Activated naive CD4-positive, alpha-beta T cell treated with anti-CD3 and anti-CD28 coated beads, Interleukin-2, amount 10 ng/mL, durations not matched to agents 7 days and 5 days (primary cell): ENCODE data around the gene FHIT.
"Not testable (repeated sequence)": the region's sequence is repeated elsewhere in the genome, so short reads cannot be mapped to it uniquely, and the experiment has no call there.

ENCODE experiments used
- CTCF ChIA-PET: fragments of 350-600 bp; sonication (Branson Sonifier 250); formaldehyde crosslinking; loops from one replicate; lab custom pipeline; 2021; ENCODE audit warnings: antibody characterized with exemption; lab: Charles Lee
- DNase-seq: peaks from one replicate; pipeline ENCODE4 v3.0.0-alpha.2; 2020
- H3K27ac Mint-ChIP-seq: one replicate; pipeline ENCODE4 v1.8.0; 2021; ENCODE audit warnings: mild to moderate bottlenecking, moderate library complexity, mixed read lengths
- H3K27me3 Mint-ChIP-seq: one replicate; pipeline ENCODE4 v1.8.0; 2021; ENCODE audit warnings: mild to moderate bottlenecking, mixed read lengths
- H3K36me3 Mint-ChIP-seq: one replicate; pipeline ENCODE4 v1.8.0; 2021; ENCODE audit warnings: mixed read lengths
- H3K4me1 Mint-ChIP-seq: one replicate; pipeline ENCODE4 v1.8.0; 2021; ENCODE audit warnings: mixed read lengths
- H3K4me3 Mint-ChIP-seq: one replicate; pipeline ENCODE4 v1.8.0; 2021; ENCODE audit warnings: mild to moderate bottlenecking, moderate library complexity, mixed read lengths
- H3K9me3 Mint-ChIP-seq: one replicate; pipeline ENCODE4 v1.8.0; 2021; ENCODE audit warnings: mixed read lengths

The FHIT gene

DNA sequence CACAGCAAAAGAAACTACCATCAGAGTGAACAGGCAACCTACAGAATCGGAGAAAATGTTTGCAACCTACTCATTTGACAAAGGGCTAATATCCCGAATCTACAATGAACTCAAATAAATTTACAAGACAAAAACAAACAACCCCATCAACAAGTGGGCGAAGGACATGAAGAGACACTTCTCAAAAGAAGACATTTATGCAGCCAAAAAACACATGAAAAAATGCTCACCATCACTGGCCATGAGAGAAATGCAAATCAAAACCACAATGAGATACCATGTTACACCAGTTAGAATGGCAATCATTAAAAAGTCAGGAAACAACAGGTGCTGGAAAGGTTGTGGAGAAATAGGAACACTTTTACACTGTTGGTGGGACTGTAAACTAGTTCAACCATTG, 35.1 kb downstream of the FHIT start:
- DNase-seq, H3K27me3 Mint-ChIP-seq, H3K9me3 Mint-ChIP-seq, H3K27ac Mint-ChIP-seq, H3K4me3 Mint-ChIP-seq, CTCF ChIA-PET, H3K36me3 Mint-ChIP-seq, H3K4me1 Mint-ChIP-seq: not testable (repeated sequence)

DNA sequence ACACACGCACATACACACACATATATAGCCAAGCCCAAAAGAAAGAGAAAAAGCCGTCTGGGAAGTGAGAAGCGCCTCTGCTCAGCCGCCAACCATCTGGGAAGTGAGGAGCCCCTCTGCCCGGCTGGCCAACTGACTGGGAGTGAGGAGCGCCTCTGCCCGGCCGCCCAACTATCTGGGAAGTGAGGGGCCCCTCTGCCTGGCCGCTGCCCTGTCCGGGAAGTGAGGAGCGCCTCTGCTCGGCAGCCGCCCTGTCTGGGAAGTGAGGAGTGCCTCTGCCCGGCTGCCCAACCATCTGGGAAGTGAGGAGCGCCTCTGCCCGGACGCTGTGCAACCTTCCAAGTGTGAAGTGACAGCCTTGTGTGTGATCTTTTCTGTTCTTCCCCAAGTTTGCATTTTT, 49.2 kb downstream of the FHIT start:
- Mint-ChIP-seq H3K27me3 (no peaks in the 10 kb centered on the region), H3K27ac (no peak overlapping the region), H3K4me3 (no peak overlapping the region), H3K9me3 (no peaks in the 10 kb centered on the region), H3K36me3 (no peaks in the 10 kb centered on the region), H3K4me1 (no peaks in the 10 kb centered on the region)
- no peak for DNase-seq
- CTCF ChIA-PET, result no interaction called here

GRCh38 chr3:61201071-61201470, 50.2 kb downstream of the FHIT start:
- DNase-seq, result no peak
- H3K4me3 Mint-ChIP-seq, result no peak overlapping the region
- no peaks in the 10 kb centered on the region for H3K9me3 Mint-ChIP-seq
- no peak overlapping the region for H3K27ac Mint-ChIP-seq
- no peaks in the 10 kb centered on the region for H3K4me1 Mint-ChIP-seq
- no peaks in the 10 kb centered on the region for H3K36me3 Mint-ChIP-seq
- CTCF ChIA-PET, result no interaction called here
- H3K27me3 Mint-ChIP-seq, result no peaks in the 10 kb centered on the region

GRCh38 chr3:61200270-61200669, 51.0 kb downstream of the FHIT start:
- H3K9me3 Mint-ChIP-seq, result no peaks in the 10 kb centered on the region
- no peak for DNase-seq
- CTCF ChIA-PET, result no interaction called here
- H3K4me1 Mint-ChIP-seq, result no peaks in the 10 kb centered on the region
- H3K36me3 Mint-ChIP-seq, result no peaks in the 10 kb centered on the region
- H3K27ac Mint-ChIP-seq, result no peak overlapping the region
- no peaks in the 10 kb centered on the region for H3K27me3 Mint-ChIP-seq
- H3K4me3 Mint-ChIP-seq, result no peak overlapping the region

GRCh38 chr3:61199843-61200242, 51.4 kb downstream of the FHIT start:
- H3K27ac Mint-ChIP-seq, result no peak overlapping the region
- H3K4me3 Mint-ChIP-seq, result no peak overlapping the region
- no peaks in the 10 kb centered on the region for H3K27me3 Mint-ChIP-seq
- H3K36me3 Mint-ChIP-seq, result no peaks in the 10 kb centered on the region
- DNase-seq, result no peak
- CTCF ChIA-PET, result no interaction called here
- H3K4me1 Mint-ChIP-seq, result no peaks in the 10 kb centered on the region
- H3K9me3 Mint-ChIP-seq, result no peaks in the 10 kb centered on the region

DNA sequence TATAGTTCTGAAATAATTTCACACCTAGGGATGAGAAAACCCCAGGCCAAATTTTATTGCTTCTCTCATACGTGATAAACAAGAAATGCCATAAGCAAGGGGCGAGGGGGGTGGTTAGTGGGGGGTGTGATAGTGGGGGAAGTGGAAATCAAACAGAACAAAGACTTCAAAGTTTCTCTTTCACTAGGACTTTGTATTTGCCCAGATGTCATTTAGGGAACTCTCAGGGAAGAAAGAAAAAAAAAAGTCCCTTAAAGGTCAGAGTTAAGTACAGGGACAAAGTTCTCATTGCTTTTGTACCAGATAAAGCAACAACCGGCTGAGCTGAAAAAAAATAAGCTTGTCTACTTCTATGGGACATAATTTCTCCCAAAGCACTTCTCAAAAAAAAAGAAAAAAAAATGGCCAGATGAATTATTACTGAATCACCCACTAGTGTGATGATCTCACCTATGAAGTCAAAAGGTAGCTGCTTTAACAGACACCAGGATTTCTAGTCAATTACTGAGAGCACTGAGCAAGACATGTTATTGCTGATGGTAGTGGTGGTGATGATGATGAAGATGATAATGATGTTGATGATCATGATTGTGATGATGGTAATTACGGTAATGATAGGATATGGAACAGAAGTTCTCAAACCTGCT, 56.2 kb downstream of the FHIT start:
- H3K27ac Mint-ChIP-seq, result no peak overlapping the region
- H3K27me3 Mint-ChIP-seq, result no peaks in the 10 kb centered on the region
- no peak for DNase-seq
- H3K9me3 Mint-ChIP-seq, result no peaks in the 10 kb centered on the region
- no peak overlapping the region for H3K4me3 Mint-ChIP-seq
- CTCF ChIA-PET, result no interaction called here
- no peaks in the 10 kb centered on the region for H3K36me3 Mint-ChIP-seq
- no peaks in the 10 kb centered on the region for H3K4me1 Mint-ChIP-seq

GRCh38 chr3:61192222-61192621, 59.0 kb downstream of the FHIT start:
- H3K27ac Mint-ChIP-seq, result no peak overlapping the region
- no peak overlapping the region for H3K4me3 Mint-ChIP-seq
- no peaks in the 10 kb centered on the region for H3K4me1 Mint-ChIP-seq
- no peaks in the 10 kb centered on the region for H3K27me3 Mint-ChIP-seq
- H3K36me3 Mint-ChIP-seq, result no peaks in the 10 kb centered on the region
- no peak for DNase-seq
- CTCF ChIA-PET, result no interaction called here
- no peaks in the 10 kb centered on the region for H3K9me3 Mint-ChIP-seq

DNA sequence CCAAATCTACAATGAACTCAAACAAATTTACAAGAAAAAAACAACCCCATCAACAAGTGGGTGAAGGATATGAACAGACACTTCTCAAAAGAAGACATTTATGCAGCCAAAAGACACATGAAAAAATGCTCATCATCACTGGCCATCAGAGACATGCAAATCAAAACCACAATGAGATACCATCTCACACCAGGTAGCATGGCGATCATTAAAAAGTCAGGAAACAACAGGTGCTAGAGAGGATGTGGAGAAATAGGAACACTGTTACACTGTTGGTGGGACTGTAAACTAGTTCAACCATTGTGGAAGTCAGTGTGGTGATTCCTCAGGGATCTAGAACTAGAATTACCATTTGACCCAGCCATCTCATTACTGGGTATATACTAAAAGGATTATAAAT, 61.0 kb downstream of the FHIT start:
- H3K27ac Mint-ChIP-seq, H3K27me3 Mint-ChIP-seq, H3K4me1 Mint-ChIP-seq, H3K4me3 Mint-ChIP-seq, DNase-seq, H3K9me3 Mint-ChIP-seq, CTCF ChIA-PET, H3K36me3 Mint-ChIP-seq: not testable (repeated sequence)

DNA sequence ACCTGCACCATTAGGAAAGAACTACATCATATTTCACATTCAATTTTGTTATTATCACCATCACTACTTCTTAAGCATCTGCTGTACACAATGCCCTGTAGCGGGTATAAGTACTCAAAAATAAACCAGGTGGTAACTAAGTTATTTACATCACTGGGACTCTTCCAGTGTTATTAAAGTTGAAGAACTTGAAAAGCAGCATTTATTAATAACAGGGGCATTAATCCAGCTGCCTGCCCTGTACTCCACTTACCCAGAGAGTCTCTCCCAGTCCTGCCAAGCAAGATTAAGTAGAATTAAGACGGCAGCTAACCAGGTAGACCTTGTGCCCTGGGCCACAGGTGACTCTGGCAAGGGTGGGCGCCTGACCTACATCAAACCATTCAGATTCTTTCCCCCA, 65.2 kb downstream of the FHIT start:
- Mint-ChIP-seq H3K4me1 (no peaks in the 10 kb centered on the region), H3K27me3 (no peaks in the 10 kb centered on the region), H3K27ac (no peak overlapping the region), H3K4me3 (no peak overlapping the region), H3K9me3 (no peaks in the 10 kb centered on the region), H3K36me3 (no peaks in the 10 kb centered on the region)
- no peak for DNase-seq
- CTCF ChIA-PET, result no interaction called here

- Mint-ChIP-seq H3K27ac (no peak overlapping the region), H3K27me3 (no peaks in the 10 kb centered on the region), H3K4me1 (no peaks in the 10 kb centered on the region), H3K9me3 (no peaks in the 10 kb centered on the region), H3K4me3 (no peak overlapping the region), H3K36me3 (no peaks in the 10 kb centered on the region)
- DNase-seq, result no peak
- CTCF ChIA-PET, result no interaction called here
Observed at GRCh38 chr3:61184956-61185355, 66.3 kb downstream of the FHIT start.

DNA sequence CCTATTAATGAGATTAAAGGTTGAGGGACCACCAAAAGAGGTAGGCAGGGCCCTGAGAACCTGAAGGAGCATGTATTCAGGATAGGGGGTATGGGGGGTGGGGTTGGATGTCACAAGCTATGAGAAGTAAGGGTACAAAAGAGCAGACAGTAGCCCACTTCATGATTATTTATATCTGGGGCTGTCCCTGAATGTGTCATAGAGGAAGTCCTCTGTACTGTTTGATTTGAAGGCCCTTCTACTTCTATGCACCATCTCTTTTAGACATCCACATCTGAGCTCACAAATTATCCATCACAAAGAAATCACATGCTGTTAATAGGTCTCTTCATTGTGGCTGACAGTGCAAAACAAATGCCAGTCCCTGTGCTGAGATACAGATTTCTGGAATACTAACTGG, 68.6 kb downstream of the FHIT start:
- DNase-seq, result no peak
- Mint-ChIP-seq H3K36me3 (no peaks in the 10 kb centered on the region), H3K4me1 (no peaks in the 10 kb centered on the region), H3K27me3 (no peaks in the 10 kb centered on the region), H3K9me3 (no peaks in the 10 kb centered on the region), H3K4me3 (no peak overlapping the region), H3K27ac (no peak overlapping the region)
- CTCF ChIA-PET, result no interaction called here

GRCh38 chr3:61181874-61182273, 69.4 kb downstream of the FHIT start:
- Mint-ChIP-seq H3K36me3 (no peaks in the 10 kb centered on the region), H3K27me3 (no peaks in the 10 kb centered on the region), H3K9me3 (no peaks in the 10 kb centered on the region), H3K4me1 (no peaks in the 10 kb centered on the region), H3K4me3 (no peak overlapping the region), H3K27ac (no peak overlapping the region)
- CTCF ChIA-PET, result interaction anchor here (0.6 kb wide), 1 partner anchor 1742 kb away, joined by 3 read pairs; no protein-coding TSS in a partner anchor
- no peak for DNase-seq

- no peaks in the 10 kb centered on the region for H3K4me1 Mint-ChIP-seq
- no peak for DNase-seq
- no peak overlapping the region for H3K27ac Mint-ChIP-seq
- no peak overlapping the region for H3K4me3 Mint-ChIP-seq
- no peaks in the 10 kb centered on the region for H3K36me3 Mint-ChIP-seq
- CTCF ChIA-PET, result no interaction called here
- H3K27me3 Mint-ChIP-seq, result no peaks in the 10 kb centered on the region
- H3K9me3 Mint-ChIP-seq, result no peaks in the 10 kb centered on the region
Observed at GRCh38 chr3:61180206-61180605, 71.0 kb downstream of the FHIT start.

DNA sequence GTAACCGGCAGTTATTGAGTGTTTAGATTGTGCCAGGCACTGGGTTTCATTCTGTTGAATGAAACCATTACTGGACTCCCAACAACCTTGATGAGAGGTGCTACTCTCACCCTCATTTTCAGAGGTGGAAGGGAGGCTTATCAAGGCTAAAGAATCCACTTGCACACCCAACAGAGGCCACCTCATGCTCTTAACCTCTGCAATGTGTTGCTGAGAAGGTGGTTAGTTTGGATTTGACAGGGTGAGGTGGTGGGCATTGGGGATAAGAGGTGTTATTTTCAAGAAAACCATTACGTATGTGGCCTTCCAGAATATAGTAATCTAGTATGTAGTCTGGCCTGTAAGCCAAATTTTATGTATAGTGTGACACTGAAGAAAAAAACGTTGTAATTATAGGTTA, 73.1 kb downstream of the FHIT start:
- H3K4me3 Mint-ChIP-seq, result no peak overlapping the region
- H3K4me1 Mint-ChIP-seq, result no peaks in the 10 kb centered on the region
- DNase-seq, result no peak
- H3K27me3 Mint-ChIP-seq, result no peaks in the 10 kb centered on the region
- H3K9me3 Mint-ChIP-seq, result no peaks in the 10 kb centered on the region
- H3K27ac Mint-ChIP-seq, result no peak overlapping the region
- CTCF ChIA-PET, result no interaction called here
- H3K36me3 Mint-ChIP-seq, result no peaks in the 10 kb centered on the region

GRCh38 chr3:61177450-61177849, 73.8 kb downstream of the FHIT start:
- Mint-ChIP-seq H3K36me3 (no peaks in the 10 kb centered on the region), H3K27me3 (no peaks in the 10 kb centered on the region), H3K4me1 (no peaks in the 10 kb centered on the region), H3K4me3 (no peak overlapping the region), H3K9me3 (no peaks in the 10 kb centered on the region), H3K27ac (no peak overlapping the region)
- CTCF ChIA-PET, result no interaction called here
- DNase-seq, result no peak

DNA sequence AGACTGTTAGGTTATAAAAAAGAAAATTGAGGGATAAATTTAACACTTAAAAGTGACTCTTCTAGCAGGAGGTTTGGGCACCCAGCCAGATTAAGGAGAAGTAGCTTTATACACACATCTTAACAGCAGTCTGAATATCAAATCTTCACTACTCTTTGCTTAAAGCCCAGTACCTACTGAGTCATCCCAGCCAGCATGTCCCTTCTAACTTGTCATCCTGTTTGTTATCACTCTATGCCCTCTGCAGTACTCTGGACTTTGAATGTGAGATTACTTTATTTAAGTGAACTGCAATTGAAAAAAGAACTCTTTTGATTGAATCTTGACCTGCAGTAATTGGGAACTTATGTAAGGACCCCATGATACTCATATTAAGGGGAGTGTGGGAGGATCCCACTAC, 77.6 kb downstream of the FHIT start:
- H3K36me3 Mint-ChIP-seq, result no peaks in the 10 kb centered on the region
- H3K27me3 Mint-ChIP-seq, result no peaks in the 10 kb centered on the region
- DNase-seq, result no peak
- H3K27ac Mint-ChIP-seq, result no peak overlapping the region
- CTCF ChIA-PET, result no interaction called here
- H3K4me1 Mint-ChIP-seq, result no peaks in the 10 kb centered on the region
- H3K9me3 Mint-ChIP-seq, result no peaks in the 10 kb centered on the region
- no peak overlapping the region for H3K4me3 Mint-ChIP-seq
